Measurements from ENCODE around the gene SMPD2. TPM values are rescaled to one million over a fixed set of nuclear protein-coding genes. Genes with fewer than 3 reads are reported as not detected.

The SMPD2 gene
- total RNA-seq, 1 experiment from 2014 or later, result 14.7 TPM

GRCh38 chr6:109478841-109479624 is 38.5 kb downstream of the SMPD2 start:
- DNase-seq (ENCODE audit: low read depth, low spot score) (no peak), ATAC-seq (no peak)
- no TSS peak for BruUV-seq (replicated peaks)
- Histone ChIP-seq H3K4me3 (replicated peaks in 1 of 2; ENCODE audit: low read depth in 1 of 2, low read length in 2 of 2) (no peak overlapping the region), H3K9me3 (ENCODE audit: control insufficient read depth in 1 of 2, insufficient read depth in 1 of 2, low read depth in 1 of 2, low read length in 2 of 2) (no peaks in the 10 kb centered on the region), H3K4me1 (ENCODE audit: control insufficient read depth in 1 of 2, insufficient read depth in 2 of 2, low read length in 2 of 2) (peaks cover 4 to 11% of the 10 kb centered on the region in 2 experiments; a peak in 3 of 4 replicates), H2AFZ (ENCODE audit: low read depth, low read length, poor library complexity, severe bottlenecking) (no peak overlapping the region), H4K20me1 (ENCODE audit: insufficient read depth) (no peaks in the 10 kb centered on the region), H3K9ac (ENCODE audit: low read length) (no peak overlapping the region), H3K4me2 (ENCODE audit: low read length) (no peak overlapping the region), H3K27me3 (ENCODE audit: insufficient read depth, low read length) (no peaks in the 10 kb centered on the region), H3K27ac (ENCODE audit: low read depth, low read length) (no peak overlapping the region), H3K79me2 (ENCODE audit: insufficient read depth, low read length) (peaks cover 83% of the 10 kb centered on the region), H3K9me2 (ENCODE audit: insufficient read depth) (no peaks in the 10 kb centered on the region), H3K36me3 (ENCODE audit: control insufficient read depth in 1 of 2, insufficient read depth in 2 of 2, low read length in 2 of 2) (peaks cover 34 to 39% of the 10 kb centered on the region in 2 experiments)
- TF ChIP-seq FOSL1 (IDR thresholded peaks at IDR 0.05; ENCODE audit: low read depth), result no peak
- no peak for TF ChIP-seq MAX (IDR thresholded peaks at IDR 0.05)
- no peak for TF ChIP-seq ZFX (IDR thresholded peaks at IDR 0.05)
- TF ChIP-seq CEBPB (IDR thresholded peaks at IDR 0.05; ENCODE audit: low read depth), result no peak
- TF ChIP-seq EGR1 (IDR thresholded peaks at IDR 0.05; ENCODE audit: low read depth), result no peak
- no peak for TF ChIP-seq EZH2phosphoT487 (IDR thresholded peaks at IDR 0.05; ENCODE audit: borderline replicate concordance)
- TF ChIP-seq POLR2AphosphoS5 (IDR thresholded peaks at IDR 0.05; ENCODE audit: low read depth, low read length), result no peak
- TF ChIP-seq SRF (IDR thresholded peaks at IDR 0.05; ENCODE audit: low read depth), result no peak
- no peak for TF ChIP-seq SIN3A (IDR thresholded peaks at IDR 0.05; ENCODE audit: low read depth)
- TF ChIP-seq RAD21 (IDR thresholded peaks at IDR 0.05; ENCODE audit: low read depth), result no peak
- TF ChIP-seq REST (IDR thresholded peaks at IDR 0.05; ENCODE audit: low read depth), result no peak
- no peak for TF ChIP-seq ATF3 (IDR thresholded peaks at IDR 0.05)
- TF ChIP-seq SP1 (IDR thresholded peaks at IDR 0.05; ENCODE audit: low read depth), result no peak
- TF ChIP-seq CTCF (IDR thresholded peaks at IDR 0.05 in 2 of 3, conservative IDR thresholded peaks at IDR 0.05 in 1 of 3; ENCODE audit: borderline replicate concordance in 1 of 3, insufficient read depth in 1 of 3, low read depth in 2 of 3, low read length in 2 of 3), result no peak
- no peak for TF ChIP-seq EZH2 (IDR thresholded peaks at IDR 0.05)
- ChIA-PET CTCF (no interaction called here), RAD21 (ENCODE audit: low non-redundant PET in 1 of 2, low total read pairs in 2 of 2, uncharacterized antibody in 2 of 2, unreplicated experiment in 2 of 2) (no interaction called here), POLR2A (no interaction called here)
- intact Hi-C loops (cut with micrococcal nuclease), result no loop called here

Measured in HCT116 (cell line).